ENCODE measurements around the gene ASB15.

The ASB15 gene

DNA sequence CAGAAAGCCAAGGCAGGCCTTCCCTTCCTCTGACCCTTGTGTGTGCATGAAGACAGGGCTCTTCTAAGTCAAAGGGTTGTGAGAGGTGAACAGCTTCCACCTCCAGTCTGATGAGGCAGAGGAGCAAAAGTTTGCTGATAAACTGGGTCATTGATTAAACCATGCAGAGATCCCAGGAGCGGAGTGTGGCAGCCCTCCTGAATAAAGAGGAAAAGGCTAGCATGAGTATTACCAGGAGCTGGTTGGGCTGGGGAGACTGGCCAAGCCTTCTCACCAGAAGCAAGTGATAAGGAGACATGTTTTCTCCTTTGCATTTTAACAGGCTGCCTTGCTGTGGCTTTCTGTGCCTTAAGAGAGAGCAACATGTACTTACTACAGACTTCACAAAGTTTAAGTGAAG is 64.3 kb downstream of the ASB15 start:
- TF ChIP-seq EZH2phosphoT487 (IDR thresholded peaks at IDR 0.05; ENCODE audit: low read length) (no peak), EZH2 (optimal IDR thresholded peaks at IDR 0.05; ENCODE audit: low read depth, low read length) (no peak)
- TF ChIP-seq, protein P1, sequence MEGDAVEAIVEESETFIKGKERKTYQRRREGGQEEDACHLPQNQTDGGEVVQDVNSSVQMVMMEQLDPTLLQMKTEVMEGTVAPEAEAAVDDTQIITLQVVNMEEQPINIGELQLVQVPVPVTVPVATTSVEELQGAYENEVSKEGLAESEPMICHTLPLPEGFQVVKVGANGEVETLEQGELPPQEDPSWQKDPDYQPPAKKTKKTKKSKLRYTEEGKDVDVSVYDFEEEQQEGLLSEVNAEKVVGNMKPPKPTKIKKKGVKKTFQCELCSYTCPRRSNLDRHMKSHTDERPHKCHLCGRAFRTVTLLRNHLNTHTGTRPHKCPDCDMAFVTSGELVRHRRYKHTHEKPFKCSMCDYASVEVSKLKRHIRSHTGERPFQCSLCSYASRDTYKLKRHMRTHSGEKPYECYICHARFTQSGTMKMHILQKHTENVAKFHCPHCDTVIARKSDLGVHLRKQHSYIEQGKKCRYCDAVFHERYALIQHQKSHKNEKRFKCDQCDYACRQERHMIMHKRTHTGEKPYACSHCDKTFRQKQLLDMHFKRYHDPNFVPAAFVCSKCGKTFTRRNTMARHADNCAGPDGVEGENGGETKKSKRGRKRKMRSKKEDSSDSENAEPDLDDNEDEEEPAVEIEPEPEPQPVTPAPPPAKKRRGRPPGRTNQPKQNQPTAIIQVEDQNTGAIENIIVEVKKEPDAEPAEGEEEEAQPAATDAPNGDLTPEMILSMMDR (IDR thresholded peaks at IDR 0.05; ENCODE audit: low read length) = no peak
- H4K20me1 ChIP-seq (ENCODE audit: insufficient read depth, low read length) = no peaks in the 10 kb centered on the region
- H3K4me2 ChIP-seq (ENCODE audit: low read depth, low read length) = no peak overlapping the region
- no peaks in the 10 kb centered on the region for H3K27me3 ChIP-seq (replicated peaks; ENCODE audit: insufficient read depth, low read length)
- no peak overlapping the region for H3K9ac ChIP-seq (ENCODE audit: low read length)
- no peak for DNase-seq
- H3K36me3 ChIP-seq (replicated peaks; ENCODE audit: insufficient read depth, low read length) = no peaks in the 10 kb centered on the region
- H3K4me3 ChIP-seq (ENCODE audit: low read length) = no peak overlapping the region
- no peaks in the 10 kb centered on the region for H3K9me3 ChIP-seq (replicated peaks; ENCODE audit: insufficient read depth, low read length)
- H3K27ac ChIP-seq (ENCODE audit: low read length) = no peak overlapping the region
- no peaks in the 10 kb centered on the region for H3F3A ChIP-seq (ENCODE audit: insufficient read depth, low read length)
- H3K9me2 ChIP-seq (replicated peaks; ENCODE audit: insufficient read depth, low read length) = no peaks in the 10 kb centered on the region
- no peak overlapping the region for H2AFZ ChIP-seq (ENCODE audit: low read length)
- H3K79me2 ChIP-seq (ENCODE audit: low read length) = no peaks in the 10 kb centered on the region
- H3K4me1 ChIP-seq (ENCODE audit: low read length) = no peaks in the 10 kb centered on the region

DNA sequence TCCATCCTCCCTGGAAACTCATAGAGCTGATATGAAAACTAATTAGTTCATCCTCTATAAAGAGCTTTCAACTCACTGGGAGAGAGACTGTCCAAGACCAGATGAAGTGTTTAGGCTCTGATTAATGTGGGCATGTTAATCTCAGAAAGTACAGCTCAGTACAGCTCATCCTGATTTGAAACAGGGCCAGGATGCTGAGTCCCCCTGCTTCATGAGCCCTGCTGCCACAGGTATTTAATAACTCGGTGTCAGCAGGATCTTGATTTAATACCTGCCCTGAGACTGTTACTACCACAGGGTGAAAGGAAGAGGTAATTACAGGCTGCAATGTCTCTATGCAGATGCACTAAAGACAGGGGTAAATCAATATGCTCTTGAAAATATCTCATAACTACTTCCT is 64.9 kb downstream of the ASB15 start:
- H2AFZ ChIP-seq (ENCODE audit: low read length) = no peak overlapping the region
- no peaks in the 10 kb centered on the region for H3F3A ChIP-seq (ENCODE audit: insufficient read depth, low read length)
- no peak overlapping the region for H3K4me2 ChIP-seq (ENCODE audit: low read depth, low read length)
- H3K79me2 ChIP-seq (ENCODE audit: low read length) = no peaks in the 10 kb centered on the region
- H3K9ac ChIP-seq (ENCODE audit: low read length) = no peak overlapping the region
- H3K36me3 ChIP-seq (replicated peaks; ENCODE audit: insufficient read depth, low read length) = no peaks in the 10 kb centered on the region
- no peaks in the 10 kb centered on the region for H3K4me1 ChIP-seq (ENCODE audit: low read length)
- TF ChIP-seq, protein P1 (IDR thresholded peaks at IDR 0.05; ENCODE audit: low read length) = no peak
- no peak for TF ChIP-seq EZH2phosphoT487 (IDR thresholded peaks at IDR 0.05; ENCODE audit: low read length)
- H4K20me1 ChIP-seq (ENCODE audit: insufficient read depth, low read length) = no peaks in the 10 kb centered on the region
- no peaks in the 10 kb centered on the region for H3K9me2 ChIP-seq (replicated peaks; ENCODE audit: insufficient read depth, low read length)
- no peak overlapping the region for H3K27ac ChIP-seq (ENCODE audit: low read length)
- H3K9me3 ChIP-seq (replicated peaks; ENCODE audit: insufficient read depth, low read length) = no peaks in the 10 kb centered on the region
- H3K27me3 ChIP-seq (replicated peaks; ENCODE audit: insufficient read depth, low read length) = no peaks in the 10 kb centered on the region
- no peak overlapping the region for H3K4me3 ChIP-seq (ENCODE audit: low read length)
- no peak for DNase-seq

DNA sequence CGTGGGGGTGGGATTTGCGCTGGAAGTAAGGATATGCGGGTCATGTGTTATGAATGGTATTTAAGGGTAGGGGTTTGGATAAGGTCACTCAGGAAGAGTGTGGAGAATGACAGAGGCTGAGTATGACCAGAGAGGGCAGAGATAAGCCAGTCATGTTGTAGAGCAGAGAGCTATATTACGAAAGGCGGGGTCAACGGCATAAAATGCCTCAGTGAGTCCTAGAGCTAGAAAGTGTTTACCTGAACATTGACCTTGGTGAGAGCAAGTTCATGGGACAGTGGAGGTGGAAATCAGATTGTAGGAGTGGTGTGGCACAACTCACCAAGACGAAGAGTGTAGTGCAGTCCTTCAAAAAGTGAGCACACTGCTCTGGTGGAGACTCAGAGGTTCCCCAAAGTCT is 67.9 kb downstream of the ASB15 start:
- H4K20me1 ChIP-seq (ENCODE audit: insufficient read depth, low read length) = no peaks in the 10 kb centered on the region
- no peak overlapping the region for H3K9ac ChIP-seq (ENCODE audit: low read length)
- H3K4me3 ChIP-seq (ENCODE audit: low read length) = no peak overlapping the region
- no peak for DNase-seq
- no peaks in the 10 kb centered on the region for H3K36me3 ChIP-seq (replicated peaks; ENCODE audit: insufficient read depth, low read length)
- TF ChIP-seq EZH2phosphoT487 (IDR thresholded peaks at IDR 0.05; ENCODE audit: low read length) (no peak), EZH2 (optimal IDR thresholded peaks at IDR 0.05; ENCODE audit: low read depth, low read length) (no peak)
- TF ChIP-seq, protein P1 (IDR thresholded peaks at IDR 0.05; ENCODE audit: low read length) = no peak
- H3K79me2 ChIP-seq (ENCODE audit: low read length) = no peaks in the 10 kb centered on the region
- no peaks in the 10 kb centered on the region for H3K9me2 ChIP-seq (replicated peaks; ENCODE audit: insufficient read depth, low read length)
- H3K4me1 ChIP-seq (ENCODE audit: low read length) = no peaks in the 10 kb centered on the region
- H3K27ac ChIP-seq (ENCODE audit: low read length) = no peak overlapping the region
- no peak overlapping the region for H2AFZ ChIP-seq (ENCODE audit: low read length)
- no peaks in the 10 kb centered on the region for H3K9me3 ChIP-seq (replicated peaks; ENCODE audit: insufficient read depth, low read length)
- no peaks in the 10 kb centered on the region for H3K27me3 ChIP-seq (replicated peaks; ENCODE audit: insufficient read depth, low read length)
- H3K4me2 ChIP-seq (ENCODE audit: low read depth, low read length) = no peak overlapping the region
- no peaks in the 10 kb centered on the region for H3F3A ChIP-seq (ENCODE audit: insufficient read depth, low read length)
